GM12892 (cell line): ENCODE measurements around the gene TFF1.
A peak's percentile ranks its signal among the peaks of the same experiment; 100 is the strongest.

ENCODE experiments used
- DNase-seq: peaks from one replicate; pipeline ENCODE4 v3.0.0; 2011; ENCODE audit not compliant: insufficient read length
- FAIRE-seq: peaks from 2 replicates; lab custom pipeline; 2011; peaks lifted over from hg19 to GRCh38; lab: Jason Lieb, UNC
- POLR2A ChIP-seq: IDR thresholded peaks from 2 replicates; pipeline ENCODE4 v1.6.1; 2011; ENCODE audit warnings: low read depth, low read length, control low read depth
- POLR2AphosphoS5 ChIP-seq: IDR thresholded peaks from 2 replicates; pipeline ENCODE4 v1.6.1; 2011; ENCODE audit warnings: low read depth, low read length, control low read depth
- TAF1 ChIP-seq: IDR thresholded peaks from 2 replicates; pipeline ENCODE4 v1.6.1; 2011; ENCODE audit warnings: low read depth, mild to moderate bottlenecking, control low read depth, low read length, borderline replicate concordance

TFF1 gene

GRCh38 chr21:42343556-42343955, 22.8 kb downstream of the TFF1 start:
- TF ChIP-seq POLR2AphosphoS5 (no peak), POLR2A (no peak), TAF1 (no peak)
- FAIRE-seq (no peak), DNase-seq (no peak)

- DNase-seq (no peak), FAIRE-seq (no peak)
- TF ChIP-seq POLR2AphosphoS5 (no peak), POLR2A (no peak)
Measured at GRCh38 chr21:42343101-42343500, 23.2 kb downstream of the TFF1 start.

- no peak for TF ChIP-seq POLR2A
- TF ChIP-seq TAF1, result no peak
- TF ChIP-seq POLR2AphosphoS5, result no peak
- DNase-seq (no peak), FAIRE-seq (no peak)
Measured at GRCh38 chr21:42341776-42342542, 24.4 kb downstream of the TFF1 start.

GRCh38 chr21:42340187-42341050, 25.9 kb downstream of the TFF1 start:
- peak; percentile 33 for FAIRE-seq
- no peak for TF ChIP-seq TAF1
- no peak for DNase-seq

- FAIRE-seq (no peak), DNase-seq (no peak)
- TF ChIP-seq POLR2AphosphoS5 (no peak), TAF1 (no peak), POLR2A (no peak)
Measured at GRCh38 chr21:42338729-42339715, 27.3 kb downstream of the TFF1 start.

GRCh38 chr21:42337830-42338728, 28.3 kb downstream of the TFF1 start:
- no peak for TF ChIP-seq POLR2A
- no peak for TF ChIP-seq POLR2AphosphoS5
- TF ChIP-seq TAF1, result no peak

GRCh38 chr21:42337276-42337675, 29.1 kb downstream of the TFF1 start:
- TF ChIP-seq POLR2A (no peak), TAF1 (no peak)
- DNase-seq (no peak), FAIRE-seq (no peak)

More at GRCh38 chr21:42337830-42338728, 28.3 kb downstream of the TFF1 start:
- FAIRE-seq (peak; percentile 75), DNase-seq (no peak)

- TF ChIP-seq TAF1, result no peak
- no peak for TF ChIP-seq POLR2AphosphoS5
- TF ChIP-seq POLR2A, result no peak
- no peak for FAIRE-seq
Measured at GRCh38 chr21:42336054-42336453, 30.3 kb downstream of the TFF1 start.

GRCh38 chr21:42332557-42333317, 33.6 kb downstream of the TFF1 start:
- TF ChIP-seq POLR2A (no peak), POLR2AphosphoS5 (no peak), TAF1 (no peak)
- DNase-seq (no peak), FAIRE-seq (no peak)

More at GRCh38 chr21:42336054-42336453, 30.3 kb downstream of the TFF1 start:
- DNase-seq, result no peak

- TF ChIP-seq POLR2AphosphoS5 (no peak), POLR2A (no peak), TAF1 (no peak)
- FAIRE-seq, result no peak
- no peak for DNase-seq
Measured at GRCh38 chr21:42331660-42332059, 34.7 kb downstream of the TFF1 start.
